GM12878 (cell line): ENCODE results near the gene ACOT13. TPM values are rescaled to one million over a fixed set of nuclear protein-coding genes. Genes with fewer than 3 reads are reported as not detected.

Source experiments
- ATAC-seq: fragments of 200-7000 bp; cut with Tn5 transposase; 3 replicates; pipeline ENCODE4 v1.9.1; 2020; ENCODE audit warnings: mild to moderate bottlenecking, moderate library complexity
- BruUV-seq: library from RNA; stranded (reverse); fragments of 400-500 nt; replicated peaks from 2 replicates; lab custom pipeline; 2021; lab: Mats Ljungman, UMichigan
- CTCF ChIA-PET: fragments of 300-600 bp; sonication (Branson Sonifier 250); formaldehyde crosslinking; extraction: SDS; loops from one replicate; lab custom pipeline; 2021; ENCODE audit warnings: inconsistent platforms; lab: Yijun Ruan, JAX
- POLR2A ChIA-PET: fragments of 350-600 bp; formaldehyde crosslinking; extraction: SDS; loops from one replicate; lab custom pipeline; 2021; ENCODE audit warnings: inconsistent platforms; lab: Charles Lee
- RAD21 ChIA-PET: fragments of 300-600 bp; sonication (Branson Sonifier 250); formaldehyde crosslinking; loops from one replicate; lab custom pipeline; 2023; ENCODE audit warnings: antibody characterized with exemption; ENCODE audit not compliant: unreplicated experiment; lab: Charles Lee
- SMC1A ChIA-PET: fragments of 300-600 bp; sonication (Branson Sonifier 250); formaldehyde crosslinking; loops from one replicate; lab custom pipeline; 2023; ENCODE audit not compliant: unreplicated experiment, uncharacterized antibody; lab: Charles Lee
- DNase-seq: peaks from one replicate; pipeline ENCODE4 v3.0.0-alpha.2; 2011; ENCODE audit warnings: low read depth, low spot score
- FAIRE-seq: peaks from 3 replicates; lab custom pipeline; 2011; peaks lifted over from hg19 to GRCh38; lab: Jason Lieb, UNC
- H2AFZ ChIP-seq: 2 replicates; pipeline ENCODE4 v1.6.0; 2011; ENCODE audit warnings: low read depth, low read length, control low read depth; ENCODE audit not compliant: control insufficient read depth
- H3K27ac ChIP-seq: 2 replicates; pipeline ENCODE4 v1.5.1; 2011; ENCODE audit warnings: control low read depth; ENCODE audit not compliant: control insufficient read depth, insufficient read depth
- H3K27me3 ChIP-seq, 2 experiments: replicated peaks in 1 of 2; 2 replicates each; pipeline versions ENCODE4 v1.6.0 to v1.6.1; 2011; ENCODE audit warnings: low read length in 1 of 2; ENCODE audit not compliant: control insufficient read depth in 2 of 2, insufficient read depth in 2 of 2
- H3K36me3 ChIP-seq, 2 experiments: 2 replicates each; pipeline ENCODE4 v1.5.1; 2011; ENCODE audit warnings: low read length in 1 of 2; ENCODE audit not compliant: control insufficient read depth in 2 of 2, insufficient read depth in 2 of 2
- H3K4me1 ChIP-seq: 2 replicates; pipeline ENCODE4 v1.6.1; 2011; ENCODE audit warnings: mild to moderate bottlenecking, low read length, moderate library complexity, mixed read lengths; ENCODE audit not compliant: control insufficient read depth, insufficient read depth
- H3K4me2 ChIP-seq: 2 replicates; pipeline ENCODE4 v1.6.0; 2011; ENCODE audit warnings: control low read depth; ENCODE audit not compliant: control insufficient read depth, insufficient read depth
- H3K4me3 ChIP-seq: fragments of 200-600 bp; sonication (generic); 2 replicates; pipeline ENCODE4 v1.5.1; 2016
- H3K79me2 ChIP-seq: 2 replicates; pipeline ENCODE4 v1.6.0; 2011; ENCODE audit warnings: low read length; ENCODE audit not compliant: control insufficient read depth, insufficient read depth
- H3K9ac ChIP-seq: 2 replicates; pipeline ENCODE4 v1.8.0; 2011; ENCODE audit warnings: low read length, control low read depth, mixed read lengths; ENCODE audit not compliant: control insufficient read depth, insufficient read depth
- H3K9me3 ChIP-seq: replicated peaks from 3 replicates; pipeline ENCODE4 v1.5.1; 2011; ENCODE audit warnings: mild to moderate bottlenecking, low read length; ENCODE audit not compliant: control insufficient read depth, insufficient read depth
- H4K20me1 ChIP-seq: 2 replicates; pipeline ENCODE4 v1.6.0; 2011; ENCODE audit not compliant: control insufficient read depth, insufficient read depth
- ATF7 ChIP-seq: fragments of 450-650 bp; IDR thresholded peaks from 2 replicates; pipeline ENCODE4 v1.6.1; 2016; ENCODE audit warnings: low read depth, mild to moderate bottlenecking
- CREB1 ChIP-seq: IDR thresholded peaks from 2 replicates; pipeline ENCODE4 v1.6.1; 2012; ENCODE audit warnings: low read depth, mild to moderate bottlenecking, inconsistent platforms
- EED ChIP-seq: sonication (generic); IDR thresholded peaks from 2 replicates; pipeline ENCODE4 v1.6.1; 2016; ENCODE audit warnings: antibody characterized with exemption, low read depth
- KAT2A ChIP-seq: conservative IDR thresholded peaks from 2 replicates; pipeline ENCODE4 v1.6.1; 2011; ENCODE audit warnings: low read depth, low read length; ENCODE audit not compliant: control insufficient read depth
- RELA ChIP-seq: fragments of 450-650 bp; IDR thresholded peaks from 2 replicates; pipeline ENCODE4 v1.8.0; 2014; ENCODE audit warnings: borderline replicate concordance; ENCODE audit not compliant: partially characterized antibody
- RFX5 ChIP-seq: IDR thresholded peaks from 2 replicates; pipeline ENCODE4 v1.6.1; 2011; ENCODE audit warnings: low read depth, low read length, improper control_type of control experiment
- ZBTB11 ChIP-seq: fragments of 450-650 bp; formaldehyde crosslinking; IDR thresholded peaks from 2 replicates; pipeline ENCODE4 v1.5.0; 2022; ENCODE audit warnings: mild to moderate bottlenecking, missing genetic modification characterization
- WGBS: methylation state at CpG from one replicate; pipeline ENCODE4 v1.1.6; 2016; ENCODE audit warnings: low lambda C conversion rate; ENCODE audit not compliant: insufficient replicate concordance, insufficient coverage; ENCODE audit errors: missing lambda C conversion rate; 5-methylcytosine and 5-hydroxymethylcytosine counted together
- in situ Hi-C: fragments of 300-500 bp; cut with MboI; formaldehyde crosslinking; loops from 9 replicates; pipeline ENCODE4 v1.14.3; 2018; ENCODE audit warnings: mixed read lengths
- intact Hi-C: fragments of 100-400 bp; cut with micrococcal nuclease; formaldehyde crosslinking; loops from one replicate; pipeline ENCODE4 v1.14.2; 2022; ENCODE audit not compliant: unreplicated experiment
- polyA plus RNA-seq, 11 experiments: library from polyadenylated mRNA; depleted of rRNA in 4 of 11; unstranded in 6 of 11; stranded (reverse) in 5 of 11; fragments of >200 nt; fragmentation: Nextera tagmentation in 4 of 11; fragmentation: Illumina TruSeq in 1 of 11; extraction: Ambion mirVana in 4 of 11; extraction: Trizol in 1 of 11; gene quantifications; 1 replicate in 1 of 11; 2 replicates in 10 of 11; pipeline versions ENCODE4 v1.2.1 to v1.2.3, GENCODE V29; 2011 to 2016; ENCODE audit warnings: inconsistent platforms in 2 of 11, missing spikeins in 2 of 11, low read depth in 1 of 11
- total RNA-seq, 4 experiments: library from RNA; depleted of rRNA in 3 of 4; stranded (reverse); fragments of >200 nt in 3 of 4; fragmentation: Illumina TruSeq in 1 of 4; extraction: Trizol in 1 of 4; gene quantifications; 2 replicates each; pipeline versions ENCODE4 v1.2.1 to v1.2.3, GENCODE V29; 2013 to 2021

Gene ACOT13
- total and polyA plus RNA-seq, 10 of the 15 experiments (the other 5 are each of a cell fraction or from before 2014, with no cell fraction given) = 6.0 to 60.6 (median 36.6) TPM

DNA sequence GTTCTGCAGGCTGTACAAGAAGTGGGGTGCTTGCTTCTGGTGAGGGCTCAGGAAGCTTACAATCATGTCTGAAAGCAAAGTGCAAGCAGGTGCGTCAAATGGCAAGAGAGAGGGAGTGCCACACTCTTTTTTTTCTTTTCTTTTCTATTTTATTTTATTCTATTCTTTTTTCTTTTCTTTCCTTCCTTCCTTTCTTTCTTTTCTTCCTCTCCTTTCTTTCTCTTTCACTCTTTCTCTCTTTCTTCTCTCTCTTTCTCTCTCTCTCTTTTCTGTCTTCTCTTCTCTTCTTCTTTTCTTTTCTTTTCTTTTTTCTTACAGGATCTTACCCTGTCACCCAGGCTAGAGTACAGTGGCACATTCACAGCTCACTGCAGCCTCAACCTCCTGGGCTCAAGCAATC lies 19.5 kb downstream of the ACOT13 start:
- TF ChIP-seq ATF7 (no peak), RELA (no peak), CREB1 (no peak), RFX5 (no peak), ZBTB11 (CRISPR knock-in tag) (no peak), EED (no peak), KAT2A (no peak)
- Histone ChIP-seq H3K27ac (no peak overlapping the region), H3K9ac (no peak overlapping the region), H3K27me3 (no peaks in the 10 kb centered on the region), H3K79me2 (no peaks in the 10 kb centered on the region), H4K20me1 (no peaks in the 10 kb centered on the region), H3K36me3 (no peaks in the 10 kb centered on the region; a peak in 1 of 4 replicates), H2AFZ (no peak overlapping the region), H3K4me3 (no peak overlapping the region), H3K9me3 (no peaks in the 10 kb centered on the region), H3K4me1 (no peaks in the 10 kb centered on the region), H3K4me2 (no peak overlapping the region)
- POLR2A ChIA-PET = no interaction called here
- SMC1A ChIA-PET = no interaction called here
- intact Hi-C loops (no loop called here), in situ Hi-C loops (no loop called here)
- BruUV-seq = no TSS peak
- 90% methylated on average over 1 of the region's 1 CpG for WGBS
- no peak for DNase-seq
- FAIRE-seq = no peak
- ATAC-seq = no peak
- RAD21 ChIA-PET = interaction anchor here (0.6 kb wide), 1 partner anchor 372 kb away, joined by 4 read pairs; no protein-coding TSS in a partner anchor
- CTCF ChIA-PET = no interaction called here
